ENCODE measurements around the gene FCRLB. TPM values are rescaled to one million over a fixed set of nuclear protein-coding genes. Genes with fewer than 3 reads are reported as not detected.

The FCRLB gene
- total and polyA plus RNA-seq, 2 experiments from 2014 or later, result 0.37 to 0.56 TPM

GRCh38 chr1:161727256-161727924 is 6.0 kb downstream of the FCRLB start (continued):
- no peak for TF ChIP-seq ZNF462 (CRISPR knock-in tag; IDR thresholded peaks at IDR 0.05)
- no peak for TF ChIP-seq EZH2 (IDR thresholded peaks at IDR 0.05; ENCODE audit: low read depth, unreplicated experiment)
- no peak for TF ChIP-seq STAT1 (IDR thresholded peaks at IDR 0.05; ENCODE audit: unreplicated experiment)
- no peak for TF ChIP-seq JUNB (IDR thresholded peaks at IDR 0.05; ENCODE audit: unreplicated experiment)
- no peak for TF ChIP-seq REST (IDR thresholded peaks at IDR 0.05; ENCODE audit: unreplicated experiment)
- no peak for TF ChIP-seq POLR2AphosphoS5 (IDR thresholded peaks at IDR 0.05; ENCODE audit: low read depth)
- no peak for TF ChIP-seq ZNF331 (CRISPR knock-in tag; IDR thresholded peaks at IDR 0.05; ENCODE audit: low read depth)
- TF ChIP-seq EZH2phosphoT487 (IDR thresholded peaks at IDR 0.05; ENCODE audit: unreplicated experiment), result no peak
- TF ChIP-seq ETS1 (IDR thresholded peaks at IDR 0.05), result no peak
- TF ChIP-seq NANOG (IDR thresholded peaks at IDR 0.05; ENCODE audit: borderline replicate concordance), result no peak

Measured in GM23338 (cell line).